Lower leg skin (tissue), 3 donors: Measurements from ENCODE around the gene SKA2.

Experiments used
- POLR2A ChIP-seq, 2 donors: fragments of 450-650 bp; IDR thresholded peaks; one replicate each; pipeline ENCODE4 v1.6.1; 2016 to 2017; ENCODE audit warnings: antibody characterized with exemption in 2 of 2, mild to moderate bottlenecking in 1 of 2, moderate library complexity in 1 of 2
- TF ChIP-seq, protein P1 (sequence below), 3 donors: fragments of 450-650 bp; IDR thresholded peaks; one replicate each; pipeline ENCODE4 v1.5.1; 2016; ENCODE audit warnings: antibody characterized with exemption in 3 of 3, mild to moderate bottlenecking in 3 of 3, moderate library complexity in 2 of 3

DNA sequence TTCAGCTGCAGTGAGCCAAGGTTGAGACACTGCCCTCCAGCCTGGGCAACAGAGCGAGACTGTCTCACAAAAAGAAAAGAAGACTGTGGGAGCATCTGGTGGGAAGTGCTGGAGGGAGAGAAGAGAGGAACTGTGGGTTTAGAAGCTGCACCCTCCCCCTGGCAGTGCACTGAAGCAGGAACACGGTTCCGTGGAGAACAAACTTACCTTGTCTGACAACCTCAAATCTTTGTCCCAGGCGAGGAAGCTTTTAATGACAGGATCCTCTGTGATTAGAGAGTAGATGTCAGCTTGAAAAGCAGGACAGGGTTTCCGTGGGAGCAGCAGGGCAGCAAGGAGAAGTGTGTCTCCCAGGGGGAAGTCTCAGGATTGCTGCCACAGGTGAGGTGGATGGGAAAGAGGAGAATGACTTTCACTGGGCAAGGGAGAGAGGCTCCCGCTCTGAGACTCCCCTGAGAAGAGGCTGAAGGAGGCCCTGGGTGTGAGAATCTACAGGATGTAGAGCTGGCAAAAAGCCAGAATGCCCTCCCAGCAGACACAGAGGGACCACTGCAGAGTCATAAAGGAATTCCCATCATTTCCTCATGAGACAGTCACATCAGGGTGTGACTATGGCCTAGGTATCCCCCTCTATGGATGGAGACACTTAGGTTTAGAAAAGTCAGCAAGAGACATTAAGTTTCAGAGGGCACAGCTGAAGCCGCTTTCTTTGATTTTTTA lies 23.4 kb upstream of the SKA2 start:
- TF ChIP-seq, protein P1, sequence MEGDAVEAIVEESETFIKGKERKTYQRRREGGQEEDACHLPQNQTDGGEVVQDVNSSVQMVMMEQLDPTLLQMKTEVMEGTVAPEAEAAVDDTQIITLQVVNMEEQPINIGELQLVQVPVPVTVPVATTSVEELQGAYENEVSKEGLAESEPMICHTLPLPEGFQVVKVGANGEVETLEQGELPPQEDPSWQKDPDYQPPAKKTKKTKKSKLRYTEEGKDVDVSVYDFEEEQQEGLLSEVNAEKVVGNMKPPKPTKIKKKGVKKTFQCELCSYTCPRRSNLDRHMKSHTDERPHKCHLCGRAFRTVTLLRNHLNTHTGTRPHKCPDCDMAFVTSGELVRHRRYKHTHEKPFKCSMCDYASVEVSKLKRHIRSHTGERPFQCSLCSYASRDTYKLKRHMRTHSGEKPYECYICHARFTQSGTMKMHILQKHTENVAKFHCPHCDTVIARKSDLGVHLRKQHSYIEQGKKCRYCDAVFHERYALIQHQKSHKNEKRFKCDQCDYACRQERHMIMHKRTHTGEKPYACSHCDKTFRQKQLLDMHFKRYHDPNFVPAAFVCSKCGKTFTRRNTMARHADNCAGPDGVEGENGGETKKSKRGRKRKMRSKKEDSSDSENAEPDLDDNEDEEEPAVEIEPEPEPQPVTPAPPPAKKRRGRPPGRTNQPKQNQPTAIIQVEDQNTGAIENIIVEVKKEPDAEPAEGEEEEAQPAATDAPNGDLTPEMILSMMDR (IDR thresholded peaks at IDR 0.05): no peak
- no peak for TF ChIP-seq POLR2A (IDR thresholded peaks at IDR 0.05)
